ENCODE measurements around the gene COL6A3.
A peak's percentile ranks its signal among the peaks of the same experiment; 100 is the strongest.
"Not testable (repeated sequence)": the region's sequence is repeated elsewhere in the genome, so short reads cannot be mapped to it uniquely, and the experiment has no call there.

COL6A3 gene

GRCh38 chr2:237312021-237312755, 101.8 kb downstream of the COL6A3 start:
- no peak for DNase-seq

GRCh38 chr2:237310515-237311114, 103.3 kb downstream of the COL6A3 start:
- DNase-seq = no peak

- no peak for DNase-seq
These were observed 104.5 kb downstream of the COL6A3 start for GRCh38 chr2:237309416-237309815.

GRCh38 chr2:237309011-237309410, 105.0 kb downstream of the COL6A3 start:
- no peak for DNase-seq

- no peak for DNase-seq
These were observed 106.5 kb downstream of the COL6A3 start for GRCh38 chr2:237307474-237307873.

- no peak for DNase-seq
These were observed 107.2 kb downstream of the COL6A3 start for GRCh38 chr2:237306787-237307170.

GRCh38 chr2:237306083-237306786, 107.7 kb downstream of the COL6A3 start:
- DNase-seq = no peak

GRCh38 chr2:237305579-237305978, 108.4 kb downstream of the COL6A3 start:
- no peak for DNase-seq

- no peak for DNase-seq
These were observed 109.0 kb downstream of the COL6A3 start for GRCh38 chr2:237304763-237305514.

- not testable (repeated sequence) for DNase-seq
These were observed 110.7 kb downstream of the COL6A3 start for GRCh38 chr2:237303244-237303643.

GRCh38 chr2:237301595-237301994, 112.4 kb downstream of the COL6A3 start:
- no peak for DNase-seq

GRCh38 chr2:237300739-237301138, 113.2 kb downstream of the COL6A3 start:
- DNase-seq = no peak

- DNase-seq = no peak
These were observed 114.1 kb downstream of the COL6A3 start for GRCh38 chr2:237299906-237300305.

- no peak for DNase-seq
These were observed 115.5 kb downstream of the COL6A3 start for GRCh38 chr2:237298151-237299118.

- DNase-seq = no peak
These were observed 116.4 kb downstream of the COL6A3 start for GRCh38 chr2:237297421-237298150.

GRCh38 chr2:237296756-237297155, 117.2 kb downstream of the COL6A3 start:
- DNase-seq = no peak

GRCh38 chr2:237295889-237296480, 118.0 kb downstream of the COL6A3 start:
- no peak for DNase-seq

- DNase-seq = no peak
These were observed 119.5 kb downstream of the COL6A3 start for GRCh38 chr2:237294460-237294859.

- no peak for DNase-seq
These were observed 120.0 kb downstream of the COL6A3 start for GRCh38 chr2:237293978-237294377.

- DNase-seq = peak; percentile 66
These were observed 122.7 kb downstream of the COL6A3 start for GRCh38 chr2:237291138-237291792.
